22Rv1 (cell line): ENCODE data around the gene TTC7B.

ENCODE experiments used
- ZFX ChIP-seq: fragments of 450-650 bp; IDR thresholded peaks from 2 replicates; pipeline ENCODE4 v1.6.1; 2017; ENCODE audit warnings: antibody characterized with exemption, borderline replicate concordance
- TF ChIP-seq, protein P1 (sequence below): fragments of 450-650 bp; IDR thresholded peaks from 2 replicates; pipeline ENCODE4 v1.5.1; 2017; ENCODE audit warnings: mild to moderate bottlenecking

- TF ChIP-seq, protein P1, sequence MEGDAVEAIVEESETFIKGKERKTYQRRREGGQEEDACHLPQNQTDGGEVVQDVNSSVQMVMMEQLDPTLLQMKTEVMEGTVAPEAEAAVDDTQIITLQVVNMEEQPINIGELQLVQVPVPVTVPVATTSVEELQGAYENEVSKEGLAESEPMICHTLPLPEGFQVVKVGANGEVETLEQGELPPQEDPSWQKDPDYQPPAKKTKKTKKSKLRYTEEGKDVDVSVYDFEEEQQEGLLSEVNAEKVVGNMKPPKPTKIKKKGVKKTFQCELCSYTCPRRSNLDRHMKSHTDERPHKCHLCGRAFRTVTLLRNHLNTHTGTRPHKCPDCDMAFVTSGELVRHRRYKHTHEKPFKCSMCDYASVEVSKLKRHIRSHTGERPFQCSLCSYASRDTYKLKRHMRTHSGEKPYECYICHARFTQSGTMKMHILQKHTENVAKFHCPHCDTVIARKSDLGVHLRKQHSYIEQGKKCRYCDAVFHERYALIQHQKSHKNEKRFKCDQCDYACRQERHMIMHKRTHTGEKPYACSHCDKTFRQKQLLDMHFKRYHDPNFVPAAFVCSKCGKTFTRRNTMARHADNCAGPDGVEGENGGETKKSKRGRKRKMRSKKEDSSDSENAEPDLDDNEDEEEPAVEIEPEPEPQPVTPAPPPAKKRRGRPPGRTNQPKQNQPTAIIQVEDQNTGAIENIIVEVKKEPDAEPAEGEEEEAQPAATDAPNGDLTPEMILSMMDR, result no peak
- no peak for TF ChIP-seq ZFX
Measured at GRCh38 chr14:90605430-90605829, 210.8 kb downstream of the TTC7B start.
